MM.1S (cell line): ENCODE data around the gene CBLN1.

Experiments
- DNase-seq: peaks from one replicate; pipeline ENCODE4 v3.0.0-alpha.2; 2015
- H2AFZ ChIP-seq: fragments of 300-600 bp; sonication (generic); 2 replicates; pipeline ENCODE4 v1.6.0; 2016; ENCODE audit warnings: antibody characterized with exemption, low read length
- H3F3A ChIP-seq: fragments of 300-600 bp; sonication (generic); 2 replicates; pipeline ENCODE4 v1.6.1; 2016; ENCODE audit warnings: mild to moderate bottlenecking, antibody characterized with exemption, low read length, moderate library complexity, mixed read lengths; ENCODE audit not compliant: insufficient read depth
- H3K27ac ChIP-seq: fragments of 300-600 bp; sonication (generic); 2 replicates; pipeline ENCODE4 v1.5.1; 2016; ENCODE audit warnings: mild to moderate bottlenecking, low read length
- H3K27me3 ChIP-seq: fragments of 300-600 bp; sonication (generic); replicated peaks from 2 replicates; pipeline ENCODE4 v1.6.0; 2016; ENCODE audit warnings: low read length; ENCODE audit not compliant: insufficient read depth
- H3K36me3 ChIP-seq: fragments of 300-600 bp; sonication (generic); replicated peaks from 2 replicates; pipeline ENCODE4 v1.6.1; 2016; ENCODE audit warnings: mild to moderate bottlenecking, low read length, mixed read lengths; ENCODE audit not compliant: insufficient read depth
- H3K4me1 ChIP-seq: fragments of 300-600 bp; sonication (generic); 2 replicates; pipeline ENCODE4 v1.6.1; 2016; ENCODE audit warnings: low read length, mixed read lengths
- H3K4me2 ChIP-seq: fragments of 300-600 bp; sonication (generic); 2 replicates; pipeline ENCODE4 v1.6.0; 2016; ENCODE audit warnings: low read depth, low read length
- H3K4me3 ChIP-seq: fragments of 300-600 bp; sonication (generic); 2 replicates; pipeline ENCODE4 v1.5.1; 2016; ENCODE audit warnings: low read length, mixed read lengths
- H3K79me2 ChIP-seq: fragments of 300-600 bp; sonication (generic); 2 replicates; pipeline ENCODE4 v1.6.1; 2016; ENCODE audit warnings: mixed run types, low read length, mixed read lengths
- H3K9ac ChIP-seq: fragments of 300-600 bp; sonication (generic); 2 replicates; pipeline ENCODE4 v1.6.1; 2016; ENCODE audit warnings: low read length, mixed read lengths
- H3K9me2 ChIP-seq: fragments of 300-600 bp; sonication (generic); replicated peaks from 2 replicates; pipeline ENCODE4 v1.6.1; 2016; ENCODE audit warnings: mild to moderate bottlenecking, low read length, mixed read lengths; ENCODE audit not compliant: insufficient read depth
- H3K9me3 ChIP-seq: fragments of 300-600 bp; sonication (generic); replicated peaks from 2 replicates; pipeline ENCODE4 v1.6.1; 2016; ENCODE audit warnings: mild to moderate bottlenecking, low read length, mixed read lengths; ENCODE audit not compliant: insufficient read depth
- H4K20me1 ChIP-seq: fragments of 300-600 bp; sonication (generic); 2 replicates; pipeline ENCODE4 v1.6.1; 2016; ENCODE audit warnings: mild to moderate bottlenecking, low read length, moderate library complexity, mixed read lengths; ENCODE audit not compliant: insufficient read depth
- EZH2 ChIP-seq: fragments of 300-600 bp; sonication (generic); optimal IDR thresholded peaks from 2 replicates; pipeline ENCODE3; 2017; ENCODE audit warnings: low read depth, mild to moderate bottlenecking, antibody characterized with exemption, low read length, mixed read lengths
- EZH2phosphoT487 ChIP-seq: fragments of 300-600 bp; sonication (generic); IDR thresholded peaks from 2 replicates; pipeline ENCODE4 v1.6.1; 2018; ENCODE audit warnings: antibody characterized with exemption, low read length
- TF ChIP-seq, protein P1 (sequence below): fragments of 300-600 bp; sonication (generic); IDR thresholded peaks from 2 replicates; pipeline ENCODE4 v1.5.1; 2016; ENCODE audit warnings: antibody characterized with exemption, low read length, mixed read lengths

CBLN1 gene

GRCh38 chr16:49327466-49327865, 45.8 kb upstream of the CBLN1 start:
- Histone ChIP-seq H2AFZ (no peak overlapping the region), H3K36me3 (no peaks in the 10 kb centered on the region), H3K4me2 (no peak overlapping the region), H3K4me3 (no peak overlapping the region), H3F3A (no peaks in the 10 kb centered on the region), H3K27me3 (no peaks in the 10 kb centered on the region), H3K9me3 (no peaks in the 10 kb centered on the region), H3K4me1 (no peaks in the 10 kb centered on the region), H3K9me2 (no peaks in the 10 kb centered on the region), H4K20me1 (no peaks in the 10 kb centered on the region), H3K9ac (no peak overlapping the region), H3K79me2 (no peaks in the 10 kb centered on the region), H3K27ac (no peak overlapping the region)
- DNase-seq, result no peak
- TF ChIP-seq, protein P1, sequence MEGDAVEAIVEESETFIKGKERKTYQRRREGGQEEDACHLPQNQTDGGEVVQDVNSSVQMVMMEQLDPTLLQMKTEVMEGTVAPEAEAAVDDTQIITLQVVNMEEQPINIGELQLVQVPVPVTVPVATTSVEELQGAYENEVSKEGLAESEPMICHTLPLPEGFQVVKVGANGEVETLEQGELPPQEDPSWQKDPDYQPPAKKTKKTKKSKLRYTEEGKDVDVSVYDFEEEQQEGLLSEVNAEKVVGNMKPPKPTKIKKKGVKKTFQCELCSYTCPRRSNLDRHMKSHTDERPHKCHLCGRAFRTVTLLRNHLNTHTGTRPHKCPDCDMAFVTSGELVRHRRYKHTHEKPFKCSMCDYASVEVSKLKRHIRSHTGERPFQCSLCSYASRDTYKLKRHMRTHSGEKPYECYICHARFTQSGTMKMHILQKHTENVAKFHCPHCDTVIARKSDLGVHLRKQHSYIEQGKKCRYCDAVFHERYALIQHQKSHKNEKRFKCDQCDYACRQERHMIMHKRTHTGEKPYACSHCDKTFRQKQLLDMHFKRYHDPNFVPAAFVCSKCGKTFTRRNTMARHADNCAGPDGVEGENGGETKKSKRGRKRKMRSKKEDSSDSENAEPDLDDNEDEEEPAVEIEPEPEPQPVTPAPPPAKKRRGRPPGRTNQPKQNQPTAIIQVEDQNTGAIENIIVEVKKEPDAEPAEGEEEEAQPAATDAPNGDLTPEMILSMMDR, result no peak
- no peak for TF ChIP-seq EZH2
- no peak for TF ChIP-seq EZH2phosphoT487

DNA sequence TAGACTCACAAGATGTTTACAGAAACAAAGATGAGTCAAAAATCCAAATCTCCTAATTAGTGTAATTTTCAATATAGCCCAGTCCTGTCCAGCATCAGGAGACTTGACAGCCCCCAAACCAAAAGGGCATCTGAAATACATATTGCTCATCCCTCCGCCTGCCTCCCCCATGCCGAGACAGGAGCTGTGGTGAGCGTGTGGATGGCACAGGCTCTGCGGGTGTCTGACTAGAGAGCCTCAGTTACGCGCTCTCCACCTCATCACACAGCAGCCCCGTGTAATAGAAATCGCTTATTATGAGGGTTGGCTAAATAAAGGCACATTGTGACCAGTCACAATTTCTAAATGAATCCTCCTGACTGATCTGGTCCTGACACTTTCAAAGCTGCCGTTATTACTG, 43.1 kb upstream of the CBLN1 start:
- no peaks in the 10 kb centered on the region for H3F3A ChIP-seq
- H3K79me2 ChIP-seq, result no peaks in the 10 kb centered on the region
- no peak overlapping the region for H3K4me3 ChIP-seq
- DNase-seq, result no peak
- TF ChIP-seq, protein P1, result no peak
- TF ChIP-seq EZH2phosphoT487, result no peak
- TF ChIP-seq EZH2, result no peak
- no peak overlapping the region for H3K9ac ChIP-seq
- no peaks in the 10 kb centered on the region for H3K9me3 ChIP-seq
- H4K20me1 ChIP-seq, result no peaks in the 10 kb centered on the region
- no peak overlapping the region for H3K4me2 ChIP-seq
- no peak overlapping the region for H2AFZ ChIP-seq
- H3K27ac ChIP-seq, result no peak overlapping the region
- no peaks in the 10 kb centered on the region for H3K27me3 ChIP-seq
- no peaks in the 10 kb centered on the region for H3K9me2 ChIP-seq
- H3K36me3 ChIP-seq, result no peaks in the 10 kb centered on the region
- H3K4me1 ChIP-seq, result no peaks in the 10 kb centered on the region

- Histone ChIP-seq H3K9me3 (no peaks in the 10 kb centered on the region), H3K27ac (no peak overlapping the region), H3K4me2 (no peak overlapping the region), H3K4me1 (no peaks in the 10 kb centered on the region), H3K36me3 (no peaks in the 10 kb centered on the region), H3F3A (no peaks in the 10 kb centered on the region), H3K9ac (no peak overlapping the region), H3K9me2 (no peaks in the 10 kb centered on the region), H3K27me3 (no peaks in the 10 kb centered on the region), H2AFZ (no peak overlapping the region), H3K79me2 (no peaks in the 10 kb centered on the region), H3K4me3 (no peak overlapping the region), H4K20me1 (no peaks in the 10 kb centered on the region)
- DNase-seq, result no peak
- TF ChIP-seq EZH2 (no peak), EZH2phosphoT487 (no peak)
- TF ChIP-seq, protein P1, result no peak
These were observed 34.0 kb upstream of the CBLN1 start for GRCh38 chr16:49315602-49316001.
